GM19099 (cell line): Measurements from ENCODE around the gene TTC33.

Source experiments
- POLR2A ChIP-seq: IDR thresholded peaks from 3 replicates; pipeline ENCODE4 v1.6.1; 2011; ENCODE audit warnings: low read depth; ENCODE audit not compliant: insufficient read length; ENCODE audit errors: extremely low read depth

The TTC33 gene

DNA sequence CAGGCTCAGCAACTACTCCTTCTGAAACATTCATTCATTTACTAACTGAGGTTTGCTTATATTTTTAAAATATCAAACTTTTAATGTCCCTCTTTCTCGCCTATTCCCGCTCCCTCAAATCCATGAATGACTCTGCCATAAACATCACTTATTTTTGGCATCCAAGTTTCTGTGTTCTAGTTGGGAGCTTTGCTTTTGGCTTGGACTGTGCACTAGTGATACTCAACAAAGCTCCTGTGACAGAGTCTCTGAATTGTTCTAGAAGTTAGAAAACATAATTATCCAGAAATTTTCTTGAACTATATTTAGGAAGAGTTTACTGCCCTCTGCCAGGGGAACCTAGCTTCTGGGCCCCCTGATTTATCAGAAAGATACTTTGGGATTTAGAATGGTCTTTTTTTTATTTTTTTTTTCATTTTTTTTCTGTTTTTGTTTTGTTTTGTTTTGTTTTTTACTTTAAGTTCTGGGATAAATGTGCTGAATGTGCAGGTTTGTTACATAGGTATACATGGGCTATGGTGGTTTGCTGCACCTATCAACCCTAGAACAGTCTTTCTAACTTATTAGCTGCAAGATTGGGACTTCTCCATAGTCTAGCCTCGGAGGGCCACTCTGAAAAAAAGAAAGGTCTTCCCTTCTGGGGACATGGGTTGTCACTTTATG, 140.7 kb downstream of the TTC33 start:
- no peak for TF ChIP-seq POLR2A

DNA sequence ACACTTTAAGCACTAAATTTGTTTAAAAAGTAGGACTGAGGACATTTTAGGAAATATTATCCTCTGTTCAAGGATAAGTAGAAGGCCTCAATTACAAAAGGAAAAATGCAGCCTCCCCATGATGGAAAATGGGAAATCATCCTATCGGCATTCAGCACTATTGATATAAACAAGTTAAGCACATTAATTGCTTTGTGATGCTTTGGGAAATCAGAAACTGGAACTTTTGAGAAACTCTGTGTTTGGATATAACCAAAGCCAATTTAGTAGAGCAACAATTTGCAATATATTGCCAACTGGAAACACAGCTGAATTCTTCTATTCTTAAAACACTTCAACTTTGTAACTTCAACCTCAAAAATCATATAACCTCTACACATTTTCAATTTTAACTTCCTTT, 141.3 kb downstream of the TTC33 start:
- TF ChIP-seq POLR2A, result no peak

DNA sequence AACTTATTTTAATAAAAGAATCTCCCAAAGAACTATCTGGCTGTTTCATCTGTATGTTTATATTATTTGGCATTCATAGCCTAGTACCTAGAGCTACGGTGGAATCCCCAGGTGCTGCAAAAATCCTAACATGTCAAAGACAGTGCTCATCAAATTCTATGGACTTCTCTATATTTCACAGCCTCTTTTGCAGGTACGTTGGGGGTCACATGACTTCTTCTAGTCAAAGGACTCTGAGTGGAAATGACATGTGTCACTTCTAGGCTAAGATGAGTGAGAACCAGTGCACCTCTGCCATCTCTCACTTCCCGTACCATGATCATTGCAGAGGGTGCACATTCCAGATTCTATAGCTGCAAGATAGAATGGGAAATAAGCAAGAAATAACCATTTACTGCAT, 148.6 kb downstream of the TTC33 start:
- TF ChIP-seq POLR2A, result no peak

DNA sequence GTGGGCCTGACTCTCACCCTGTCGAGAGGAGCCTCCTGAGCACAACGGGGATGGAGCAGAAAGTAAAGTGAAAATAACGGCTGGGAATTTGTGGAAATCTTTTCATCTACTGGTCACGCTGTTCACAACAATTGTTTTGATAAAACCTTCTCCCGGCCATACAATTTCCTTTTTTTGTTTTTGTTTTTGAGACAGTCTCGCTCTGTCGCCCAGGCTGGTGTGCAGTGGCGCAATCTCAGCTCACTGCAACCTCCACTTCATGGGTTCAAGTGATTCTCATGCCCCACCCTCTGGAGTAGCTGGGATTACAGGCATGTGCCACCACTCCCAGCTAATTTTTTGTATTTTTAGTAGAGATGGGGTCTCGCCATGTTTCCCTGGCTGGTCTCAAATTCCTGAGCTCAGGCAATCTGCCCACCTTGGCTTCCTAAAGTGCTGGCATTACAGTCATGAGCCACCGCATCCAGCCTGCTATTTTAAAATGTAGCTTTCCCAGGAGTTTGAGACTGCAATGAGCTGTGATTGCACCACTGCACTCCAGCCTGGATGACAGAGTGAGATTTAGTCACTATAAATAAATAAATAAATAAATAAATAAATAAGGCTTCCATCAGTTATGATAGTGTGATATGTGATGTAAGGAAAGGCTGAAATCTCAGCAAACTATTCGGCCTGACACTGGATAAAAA, 149.5 kb downstream of the TTC33 start:
- TF ChIP-seq POLR2A, result no peak

DNA sequence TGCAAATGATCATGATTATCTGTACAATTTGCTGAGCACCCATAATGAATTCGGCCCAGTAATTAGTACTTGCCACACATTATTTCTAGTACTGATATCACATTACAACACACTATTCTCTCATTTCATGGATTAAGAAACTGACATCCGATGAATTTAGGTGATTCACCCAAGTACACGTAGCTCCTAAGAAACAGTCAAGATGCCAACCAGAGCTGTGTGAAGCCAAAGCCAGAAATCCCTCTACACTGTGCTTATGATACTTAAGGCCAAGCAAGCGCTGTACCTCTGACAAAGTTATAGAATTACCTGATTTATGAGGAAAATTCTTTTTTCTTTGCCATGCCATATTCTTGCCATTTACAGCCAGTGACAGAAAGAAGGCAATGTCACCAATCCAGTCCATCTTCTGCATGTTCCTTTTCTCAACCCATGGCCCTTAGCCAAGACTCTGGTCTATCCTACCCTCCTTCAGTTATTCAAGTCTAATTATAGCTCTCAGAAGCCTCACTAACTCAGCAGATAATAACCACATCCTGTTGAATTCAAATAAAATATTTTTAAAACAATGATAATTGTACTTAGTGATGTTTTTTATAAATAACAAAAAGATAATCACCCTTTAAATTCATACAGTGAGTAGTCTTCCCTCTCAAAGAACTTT, 150.3 kb downstream of the TTC33 start:
- TF ChIP-seq POLR2A, result no peak

DNA sequence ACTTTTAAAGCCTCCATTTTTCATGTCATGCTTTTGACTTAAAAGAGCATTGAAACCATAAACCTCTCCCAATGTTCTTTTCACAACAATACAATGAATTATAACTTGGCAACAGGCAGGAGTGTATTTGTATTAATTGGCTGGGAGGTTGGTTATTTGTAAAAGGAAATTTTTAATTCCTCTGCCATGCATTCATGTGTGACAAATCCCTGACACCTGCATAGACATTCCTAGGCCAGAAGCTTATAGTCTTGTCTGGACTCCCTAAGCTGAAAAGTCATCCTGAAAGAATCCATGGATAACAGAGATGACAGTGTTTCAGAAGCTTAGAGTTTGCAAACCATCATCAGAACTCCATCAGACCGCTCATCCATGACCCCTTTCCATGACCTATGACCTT, 152.4 kb downstream of the TTC33 start:
- no peak for TF ChIP-seq POLR2A

DNA sequence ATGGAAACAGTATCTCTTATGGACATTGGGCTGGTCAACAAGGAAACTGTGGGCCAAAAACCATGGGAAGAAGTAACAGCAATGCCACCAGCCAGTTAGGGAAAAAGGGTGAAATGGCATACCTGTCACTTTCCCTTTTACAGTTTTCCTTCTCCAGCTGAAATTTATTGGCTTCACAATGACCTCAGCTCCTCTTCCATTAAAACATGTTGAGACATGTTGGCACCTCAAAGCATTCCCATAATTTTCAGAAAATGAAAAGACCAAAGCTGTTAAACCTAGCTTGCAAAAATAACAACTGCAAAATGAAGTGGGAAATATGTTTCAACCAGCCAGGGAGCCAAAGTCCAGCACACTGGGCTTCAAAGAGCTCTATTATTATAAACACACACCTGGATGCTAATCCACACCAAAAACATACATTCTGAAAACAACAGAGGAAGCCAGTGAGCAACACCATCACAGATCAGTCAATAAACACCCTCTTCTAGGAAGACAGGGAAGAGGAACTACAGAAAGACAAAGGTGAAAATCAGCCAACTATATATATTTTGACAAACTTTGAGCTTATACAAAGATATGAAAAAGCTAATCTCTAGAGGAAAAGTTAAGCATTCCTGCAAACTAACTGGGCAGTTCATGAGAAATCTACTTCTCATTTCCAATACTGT, 154.4 kb downstream of the TTC33 start:
- no peak for TF ChIP-seq POLR2A

DNA sequence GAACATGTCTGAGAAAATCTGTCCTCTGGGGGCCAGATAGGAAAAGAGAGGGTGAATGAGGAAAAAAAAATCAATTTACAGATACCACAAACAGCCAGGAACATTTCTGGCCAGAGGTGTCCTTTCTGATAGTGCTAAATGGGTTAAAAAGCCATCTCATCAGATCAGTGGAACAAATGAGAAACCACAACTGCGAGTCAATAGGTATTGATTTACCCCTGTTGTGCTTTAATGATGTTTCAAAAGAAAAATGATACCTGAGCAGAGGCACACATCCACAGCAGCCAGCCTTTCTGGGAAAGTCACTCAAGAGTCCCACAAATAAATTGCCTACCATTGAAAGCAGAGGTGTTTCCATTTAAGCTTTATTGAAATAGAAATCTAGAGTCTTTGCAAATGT, 155.4 kb downstream of the TTC33 start:
- no peak for TF ChIP-seq POLR2A

DNA sequence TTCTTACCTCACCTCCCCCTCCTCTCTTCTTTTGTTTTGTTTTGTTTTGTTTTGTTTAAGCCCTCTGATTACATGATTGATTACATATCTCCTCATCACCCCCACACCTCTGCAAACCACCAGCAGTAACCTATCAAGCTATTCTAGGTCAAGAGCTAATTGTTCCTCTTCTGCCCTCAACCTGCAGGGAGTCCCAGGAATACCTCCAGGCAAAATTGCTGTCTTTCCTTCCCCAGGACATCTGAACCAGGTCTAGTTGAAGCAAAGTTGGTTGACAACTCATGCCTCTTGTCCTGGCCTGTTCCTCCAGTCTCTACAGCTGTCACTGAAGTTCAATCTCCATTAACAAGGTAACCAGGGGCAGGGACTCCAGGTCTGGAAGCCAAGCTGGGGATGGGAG, 156.1 kb downstream of the TTC33 start:
- no peak for TF ChIP-seq POLR2A

DNA sequence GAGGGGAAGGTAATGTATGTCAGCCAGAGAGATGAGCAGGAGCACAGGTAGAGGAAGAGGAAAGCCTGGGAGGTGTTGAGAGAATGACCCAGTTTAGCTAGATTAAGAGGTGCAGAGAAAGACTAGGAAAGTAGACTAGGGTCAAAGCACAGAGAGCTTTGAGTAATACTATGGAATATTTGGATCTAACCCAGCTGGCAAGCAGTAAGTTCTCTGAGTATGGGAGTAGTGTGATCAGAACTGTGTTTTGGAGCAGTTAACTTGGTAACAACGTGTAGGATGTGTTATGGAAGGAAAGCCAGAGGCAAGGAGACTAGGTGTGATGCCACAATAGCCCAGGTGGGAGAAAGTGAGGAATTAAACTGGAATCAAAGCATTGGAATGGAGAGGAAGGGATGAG, 160.9 kb downstream of the TTC33 start:
- TF ChIP-seq POLR2A, result no peak

DNA sequence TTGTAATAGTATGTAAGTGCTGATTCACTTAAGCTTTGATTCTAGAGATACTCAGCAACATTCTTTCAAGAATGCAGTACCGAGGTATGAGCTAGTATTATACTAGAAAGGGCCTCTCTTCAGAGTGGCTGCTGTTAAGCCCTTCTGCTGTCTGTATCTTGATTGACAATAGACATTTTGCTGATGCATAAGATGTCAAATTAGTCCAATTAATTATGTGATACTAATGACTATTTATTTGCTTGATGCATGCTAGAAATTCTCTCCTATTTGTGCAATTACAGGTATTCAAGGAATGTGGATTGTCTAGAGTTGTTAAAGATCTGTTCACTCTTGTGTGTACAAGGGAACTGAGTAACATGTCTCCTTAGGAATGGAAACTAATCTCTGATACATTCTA, 168.4 kb downstream of the TTC33 start:
- no peak for TF ChIP-seq POLR2A

DNA sequence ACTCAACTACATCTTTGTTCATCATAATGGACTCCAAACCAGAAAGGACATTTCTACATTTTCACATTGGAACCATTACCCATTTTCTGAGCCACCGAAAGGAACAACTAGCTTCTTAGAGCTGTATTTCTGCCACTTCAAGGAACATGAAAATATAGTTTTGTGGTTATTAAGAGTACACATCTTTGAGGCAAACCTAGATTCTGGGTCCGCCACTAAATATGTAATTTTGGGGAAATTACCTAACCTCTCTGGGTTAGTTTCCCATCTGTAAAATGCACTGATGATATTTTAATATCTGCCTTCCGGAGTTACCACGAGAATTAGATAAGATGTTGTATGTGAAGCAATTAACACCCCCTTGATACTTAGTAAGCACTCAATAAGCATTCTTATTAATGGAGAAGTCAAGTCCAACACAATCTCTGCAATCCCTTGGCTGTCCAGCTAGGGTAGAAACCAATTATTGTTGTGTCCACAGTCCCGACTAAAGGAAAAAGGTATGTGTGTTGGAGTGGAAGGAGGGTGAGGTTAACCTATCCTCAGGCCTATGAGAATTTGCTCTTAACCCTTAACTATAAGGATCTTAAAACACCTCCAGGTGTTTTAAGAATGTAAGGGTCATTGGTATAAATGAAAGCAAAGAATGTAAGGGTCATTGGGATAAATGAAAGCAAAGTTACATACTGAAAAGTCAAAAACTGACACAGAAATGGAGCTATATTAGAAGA, 170.1 kb downstream of the TTC33 start:
- TF ChIP-seq POLR2A, result no peak

DNA sequence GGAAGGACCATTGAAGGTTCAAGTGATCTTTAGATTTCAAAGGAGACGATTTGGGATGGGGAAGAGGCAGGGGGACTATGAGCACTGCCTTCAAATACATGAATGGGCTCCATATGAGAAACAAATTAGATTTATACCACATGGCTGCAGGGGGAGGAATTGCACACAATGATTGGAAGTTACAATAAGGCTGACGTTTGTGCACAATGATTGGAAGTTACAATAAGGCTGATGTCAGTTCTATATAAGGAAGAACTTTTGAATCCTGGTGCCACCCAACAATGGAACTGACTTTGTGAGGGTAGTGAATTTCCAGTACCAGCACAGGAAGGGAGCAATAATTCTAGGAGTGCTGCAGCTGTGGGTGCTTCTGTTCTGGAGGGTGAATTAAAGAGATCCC, 171.7 kb downstream of the TTC33 start:
- TF ChIP-seq POLR2A, result no peak

DNA sequence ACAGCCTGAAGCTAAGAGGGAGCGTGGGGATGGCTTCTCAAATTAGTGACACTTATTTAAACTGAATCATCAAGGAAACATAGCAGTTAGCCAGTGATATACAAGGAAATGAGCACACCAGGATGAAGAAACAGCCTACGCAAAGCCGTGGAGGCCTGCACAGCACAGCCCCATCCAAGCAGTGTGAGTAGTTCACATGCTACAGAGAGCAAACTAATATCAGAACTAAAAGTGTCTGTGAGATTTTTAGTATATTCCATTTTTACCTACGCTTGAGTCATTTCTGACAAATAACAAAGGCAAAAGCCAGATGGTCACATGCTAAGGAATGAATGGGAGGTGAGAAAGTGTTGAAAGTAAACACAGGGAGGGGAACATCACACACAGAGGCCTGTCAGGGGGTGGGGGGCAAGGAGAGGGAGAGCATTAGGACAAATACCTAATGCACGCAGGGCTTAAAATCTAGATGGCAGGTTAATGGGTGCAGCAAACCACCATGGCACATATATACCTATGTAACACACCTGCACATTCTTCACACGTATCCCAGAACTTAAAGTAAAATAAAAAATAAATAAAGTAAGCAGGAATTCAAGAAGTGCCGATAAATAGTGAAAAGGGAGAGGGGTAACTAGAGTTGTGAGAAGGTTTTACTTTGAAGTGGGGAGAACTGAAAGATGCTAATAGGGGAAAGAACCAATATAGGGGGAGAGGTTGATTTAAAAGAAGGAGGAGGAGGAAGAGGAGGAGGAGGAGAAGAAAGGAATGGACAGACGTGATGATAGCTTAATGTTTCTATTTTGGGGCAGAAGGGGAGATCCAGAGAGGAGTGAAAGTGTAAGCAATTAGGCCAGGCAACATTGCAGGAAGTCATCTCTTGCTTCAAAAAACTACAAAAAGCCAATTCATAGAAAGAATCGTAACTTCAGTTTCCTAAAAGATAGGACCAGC, 177.0 kb downstream of the TTC33 start:
- no peak for TF ChIP-seq POLR2A
